Lower lobe of right lung (tissue), 2 donors: ENCODE data around the gene TTLL9. TPM values are rescaled to one million over a fixed set of nuclear protein-coding genes. Genes with fewer than 3 reads are reported as not detected.
A peak's percentile ranks its signal among the peaks of the same experiment; 100 is the strongest.

Experiments
- ATAC-seq, 2 donors: fragments of 200-7000 bp; cut with Tn5 transposase; one replicate each; pipeline ENCODE4 v1.9.1; 2020 to 2022; ENCODE audit warnings: mild to moderate bottlenecking in 2 of 2, moderate library complexity in 2 of 2
- DNase-seq: peaks from one replicate; pipeline ENCODE4 v3.0.0-alpha.2; 2020
- H3K27ac ChIP-seq: fragments of 200-600 bp; one replicate; pipeline ENCODE4 v1.8.0; 2022
- H3K27me3 ChIP-seq: fragments of 200-600 bp; one replicate; pipeline ENCODE4 v1.8.0; 2022; ENCODE audit warnings: low read depth
- H3K36me3 ChIP-seq: fragments of 200-600 bp; one replicate; pipeline ENCODE4 v1.8.0; 2022; ENCODE audit warnings: mild to moderate bottlenecking
- H3K4me1 ChIP-seq: fragments of 200-600 bp; one replicate; pipeline ENCODE4 v1.8.0; 2022
- H3K4me3 ChIP-seq: fragments of 200-600 bp; one replicate; pipeline ENCODE4 v1.8.0; 2022; ENCODE audit warnings: mild to moderate bottlenecking
- H3K9me3 ChIP-seq: fragments of 200-600 bp; one replicate; pipeline ENCODE4 v1.8.0; 2022
- CTCF ChIP-seq: fragments of 200-600 bp; IDR thresholded peaks from one replicate; pipeline ENCODE4 v1.8.0; 2022; ENCODE audit warnings: antibody characterized with exemption, mild to moderate bottlenecking
- intact Hi-C: fragments of 100-400 bp; cut with DNase I; formaldehyde crosslinking; loops from one replicate; pipeline ENCODE4 v1.11.0; 2022
- total RNA-seq: library from RNA; stranded (reverse); fragmentation: NEBNext Ultra II Directional; extraction: Animal tissue kit (Norgen Biotek cat#: 25700); gene quantifications from one replicate; pipeline ENCODE4 v1.2.1, GENCODE V29; 2021
- donor health status: DM: no; HTN: yes; CAD: no; lungs with severe emphysema.

TTLL9 gene
- total RNA-seq, 1 donor from 2014 or later, result 5.9 TPM

DNA sequence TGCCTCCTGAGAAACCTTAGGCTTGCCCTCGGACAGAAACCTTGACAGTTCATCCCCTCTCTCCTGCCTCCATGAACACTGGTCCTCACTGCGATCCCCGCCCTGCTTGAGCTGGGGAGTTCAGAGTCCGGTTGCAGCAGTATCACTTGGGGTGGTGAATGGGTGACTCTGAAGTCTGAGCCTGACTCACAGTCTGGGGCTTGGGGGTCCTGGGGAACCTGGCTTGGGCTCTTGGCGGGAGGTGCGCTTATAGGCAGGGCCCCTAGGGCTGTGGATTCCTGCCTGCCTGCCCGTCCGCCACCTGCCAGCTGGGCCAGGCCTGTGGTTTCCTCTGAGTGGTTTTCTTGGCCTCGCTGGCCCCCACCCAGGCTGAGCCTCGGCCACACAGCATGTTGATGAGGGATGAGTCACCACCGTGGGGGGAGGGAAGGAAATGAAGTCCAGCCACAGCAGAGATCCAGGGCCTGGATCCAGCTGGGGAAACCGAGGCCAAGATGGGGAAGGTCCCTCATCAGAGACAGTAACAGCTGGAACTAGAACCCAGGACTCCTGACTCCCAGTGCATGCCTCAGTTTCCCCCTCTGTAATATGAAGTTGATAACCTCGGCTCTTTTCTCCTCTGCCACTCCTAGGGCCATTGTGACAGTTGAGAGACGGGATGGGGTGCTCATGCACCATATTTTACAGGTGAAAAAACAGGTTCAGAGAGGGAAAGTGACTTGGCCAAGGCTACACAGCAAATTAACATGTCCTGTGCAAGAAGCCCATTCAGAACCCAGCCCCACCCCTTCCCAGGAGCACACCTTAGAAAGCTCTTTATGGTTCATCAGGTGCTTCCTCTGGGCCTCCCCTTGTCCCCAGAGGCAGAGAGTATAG is 34.2 kb upstream of the TTLL9 start:
- Histone ChIP-seq H3K27ac (no peak overlapping the region), H3K4me3 (no peak overlapping the region), H3K9me3 (no peaks in the 10 kb centered on the region), H3K4me1 (peaks cover 39% of the 10 kb centered on the region), H3K27me3 (peaks cover 4% of the 10 kb centered on the region), H3K36me3 (no peaks in the 10 kb centered on the region)
- DNase-seq (peak; percentile 73), ATAC-seq (peak; percentile 78 to 85)
- intact Hi-C loops, result no loop called here
- no peak for TF ChIP-seq CTCF

- H3K27ac ChIP-seq, result no peak overlapping the region
- no peak overlapping the region for H3K4me3 ChIP-seq
- peaks cover 39% of the 10 kb centered on the region for H3K4me1 ChIP-seq
- H3K27me3 ChIP-seq, result peaks cover 4% of the 10 kb centered on the region
- ATAC-seq (no peak), DNase-seq (no peak)
- intact Hi-C loops, result no loop called here
- H3K36me3 ChIP-seq, result no peaks in the 10 kb centered on the region
- no peak for TF ChIP-seq CTCF
- H3K9me3 ChIP-seq, result no peaks in the 10 kb centered on the region
Observed at GRCh38 chr20:31836853-31837608, 33.4 kb upstream of the TTLL9 start.

GRCh38 chr20:31837896-31838397 is 32.5 kb upstream of the TTLL9 start:
- ATAC-seq (no peak), DNase-seq (no peak)
- H3K9me3 ChIP-seq, result no peaks in the 10 kb centered on the region
- H3K27ac ChIP-seq, result no peak overlapping the region
- TF ChIP-seq CTCF, result no peak
- H3K36me3 ChIP-seq, result no peaks in the 10 kb centered on the region
- H3K27me3 ChIP-seq, result peaks cover 4% of the 10 kb centered on the region
- peaks cover 41% of the 10 kb centered on the region for H3K4me1 ChIP-seq
- H3K4me3 ChIP-seq, result no peak overlapping the region
- intact Hi-C loops, result no loop called here

GRCh38 chr20:31838646-31839292 is 31.7 kb upstream of the TTLL9 start:
- no peak for TF ChIP-seq CTCF
- Histone ChIP-seq H3K4me1 (peaks cover 44% of the 10 kb centered on the region), H3K27ac (no peak overlapping the region), H3K36me3 (no peaks in the 10 kb centered on the region), H3K27me3 (peaks cover 1% of the 10 kb centered on the region), H3K4me3 (no peak overlapping the region), H3K9me3 (no peaks in the 10 kb centered on the region)
- DNase-seq (no peak), ATAC-seq (no peak)
- intact Hi-C loops, result no loop called here

DNA sequence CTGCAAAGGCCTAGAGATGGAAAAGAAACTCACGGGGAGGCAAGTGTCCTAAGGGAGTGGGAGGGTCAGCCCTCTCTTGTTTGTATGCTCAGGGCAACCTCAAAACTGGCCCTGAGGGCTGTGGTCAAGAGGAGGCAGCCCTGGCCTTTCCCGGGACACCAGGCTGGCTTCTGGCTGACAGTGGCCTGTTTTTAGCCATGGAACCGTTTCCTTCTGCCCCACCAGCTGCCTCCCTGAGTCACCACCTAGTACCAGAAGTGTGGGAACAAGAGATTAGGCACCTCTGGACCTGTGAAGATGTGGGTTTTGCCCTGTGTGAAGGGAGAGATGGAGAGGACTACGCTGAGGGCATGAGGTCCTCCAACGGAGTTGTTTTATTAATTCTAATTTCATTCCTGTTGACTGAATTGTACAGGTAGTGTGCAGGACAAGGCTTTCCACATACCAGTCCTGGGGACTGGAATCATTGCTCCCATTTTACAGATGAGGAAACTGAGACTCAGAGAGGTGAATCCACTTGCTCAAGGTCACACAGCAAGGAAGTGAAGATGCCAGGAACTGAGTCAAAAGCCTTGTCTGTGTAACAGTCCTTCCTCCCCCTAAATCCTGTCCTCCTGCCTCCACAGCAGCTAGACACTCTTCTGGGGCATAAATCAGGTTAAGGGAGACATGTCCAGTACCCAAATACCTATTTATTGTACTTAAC is 30.5 kb upstream of the TTLL9 start:
- ATAC-seq (no peak), DNase-seq (no peak)
- no peaks in the 10 kb centered on the region for H3K27me3 ChIP-seq
- no peak for TF ChIP-seq CTCF
- no peaks in the 10 kb centered on the region for H3K9me3 ChIP-seq
- no peak overlapping the region for H3K4me3 ChIP-seq
- no peaks in the 10 kb centered on the region for H3K36me3 ChIP-seq
- intact Hi-C loops, result no loop called here
- peaks cover 43% of the 10 kb centered on the region for H3K4me1 ChIP-seq
- no peak overlapping the region for H3K27ac ChIP-seq
